ENCODE results near the gene PAOX. TPM values are rescaled to one million over a fixed set of nuclear protein-coding genes. Genes with fewer than 3 reads are reported as not detected.

The PAOX gene
- total and polyA plus RNA-seq, 2 of the 4 experiments (the other 2 are of a cell fraction): 3.8 to 4.5 TPM

- Histone ChIP-seq H3K56ac (ENCODE audit: extremely low read depth, insufficient read depth, low read length) (no peak overlapping the region), H2AK9ac (replicated peaks; ENCODE audit: low read depth, low read length, poor library complexity) (no peak overlapping the region), H3K4me2 (ENCODE audit: low read depth, low read length) (no peak overlapping the region), H3K27me3 (ENCODE audit: control insufficient read depth, insufficient read depth, low read length) (no peaks in the 10 kb centered on the region), H4K5ac (ENCODE audit: low read depth, low read length) (no peak overlapping the region), H3K79me1 (ENCODE audit: low read depth in 1 of 2, low read length in 2 of 2) (no peaks in the 10 kb centered on the region), H4K8ac (ENCODE audit: low read depth in 2 of 2, low read length in 2 of 2) (no peak overlapping the region), H4K91ac (ENCODE audit: insufficient read depth, low read depth, low read length) (no peak overlapping the region), H3K36me3 (ENCODE audit: control insufficient read depth, insufficient read depth, low read length) (no peaks in the 10 kb centered on the region), H3K9me1 (ENCODE audit: insufficient read depth, low read length) (no peaks in the 10 kb centered on the region; the same call in 1 of the 2 replicates), H4K20me1 (ENCODE audit: insufficient read depth, low read length) (no peaks in the 10 kb centered on the region), H2BK15ac (ENCODE audit: low read depth, low read length) (no peak overlapping the region), H3K4me1 (ENCODE audit: control insufficient read depth, insufficient read depth, low read length) (no peaks in the 10 kb centered on the region), H2BK120ac (ENCODE audit: low read depth, low read length) (no peak overlapping the region), H3K9ac (ENCODE audit: low read depth, low read length) (no peak overlapping the region), H2AFZ (replicated peaks; ENCODE audit: low read length, poor library complexity) (no peak overlapping the region), H3K14ac (replicated peaks; ENCODE audit: low read depth, low read length) (no peak overlapping the region), H3K4me3 (ENCODE audit: insufficient read depth, low read depth, low read length) (no peak overlapping the region), H2BK20ac (ENCODE audit: low read depth, low read length) (no peak overlapping the region), H3K18ac (ENCODE audit: low read depth, low read length) (no peak overlapping the region), H3K23ac (ENCODE audit: low read depth, low read length) (no peak overlapping the region), H3K4ac (ENCODE audit: low read depth, low read length) (no peak overlapping the region), H2AK5ac (ENCODE audit: low read depth, low read length) (no peak overlapping the region), H2BK5ac (ENCODE audit: low read depth, low read length, poor library complexity, severe bottlenecking) (no peak overlapping the region), H3K27ac (ENCODE audit: insufficient read depth, low read length) (no peak overlapping the region), H3K9me3 (ENCODE audit: control insufficient read depth, insufficient read depth, low read length) (peaks cover 4% of the 10 kb centered on the region; the same call in 1 of the 2 replicates)
- intact Hi-C loops (cut with micrococcal nuclease) (no loop called here), in situ Hi-C loops (cut with MboI; ENCODE audit: low sequenced_read_pairs) (no loop called here), dilution Hi-C loops (cut with HindIII; ENCODE audit: low sequenced_read_pairs, unreplicated experiment) (no loop called here)
- ATAC-seq (ENCODE audit: low read depth) (no peak), DNase-seq (no peak)
- 100% methylated on average over 2 of the region's 18 CpGs; no CpG with 5 or more reads in 1 of the 2 experiments for WGBS, 2 experiments (ENCODE audit: extremely low coverage in 2 of 2, insufficient read length in 1 of 2)
- ChIA-PET POLR2A (ENCODE audit: unreplicated experiment) (no interaction called here), CTCF (interaction anchor here (0.7 kb wide), 1 partner anchor 22 kb away, joined by 3 read pairs; no protein-coding TSS in a partner anchor)
- BruUV-seq (replicated peaks): no TSS peak
- TF ChIP-seq, protein P1, sequence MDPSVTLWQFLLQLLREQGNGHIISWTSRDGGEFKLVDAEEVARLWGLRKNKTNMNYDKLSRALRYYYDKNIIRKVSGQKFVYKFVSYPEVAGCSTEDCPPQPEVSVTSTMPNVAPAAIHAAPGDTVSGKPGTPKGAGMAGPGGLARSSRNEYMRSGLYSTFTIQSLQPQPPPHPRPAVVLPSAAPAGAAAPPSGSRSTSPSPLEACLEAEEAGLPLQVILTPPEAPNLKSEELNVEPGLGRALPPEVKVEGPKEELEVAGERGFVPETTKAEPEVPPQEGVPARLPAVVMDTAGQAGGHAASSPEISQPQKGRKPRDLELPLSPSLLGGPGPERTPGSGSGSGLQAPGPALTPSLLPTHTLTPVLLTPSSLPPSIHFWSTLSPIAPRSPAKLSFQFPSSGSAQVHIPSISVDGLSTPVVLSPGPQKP (IDR thresholded peaks at IDR 0.05; ENCODE audit: borderline replicate concordance, low read depth, low read length): no peak
- TF ChIP-seq USF2 (IDR thresholded peaks at IDR 0.05; ENCODE audit: low read depth, low read length) (no peak), BHLHE40 (IDR thresholded peaks at IDR 0.05; ENCODE audit: low read depth, low read length) (no peak)
Measured at GRCh38 chr10:133440633-133441285, 61.7 kb downstream of the PAOX start.

Small RNA genes lying within 50 kb of the gene (microRNA-seq; reads per million reads assigned to microRNA genes)
- not detected for gene AL360181.4 (ENCODE audit: insufficient read depth, insufficient read length)
- gene BANF1P2 (ENCODE audit: insufficient read depth, insufficient read length): not detected
- gene MIR3944 (ENCODE audit: insufficient read depth in 1 of 2, insufficient read length in 1 of 2, unreplicated experiment in 1 of 2): 1.1 to 2.1 reads per million in 2 experiments

Small RNA genes lying within 50 kb of the gene (small RNA-seq; reads per million reads assigned to genes)
- 0 reads per million in 5 experiments for gene AL360181.4
- 0 reads per million in 5 experiments for gene BANF1P2
- 0 reads per million in 5 experiments for gene MIR3944

Other genes with a start within 250 kb of the PAOX start
- gene KNDC1, start 219.0 kb upstream of the PAOX start, total RNA-seq (2012; rRNA removed): 0.18 and 0.56 TPM in 2 replicates
- gene KNDC1, start 219.0 kb upstream of the PAOX start, polyA plus RNA-seq (2012; rRNA removed): 1.1 TPM in 2 replicates
- not detected in 2 replicates for gene UTF1, start 149.0 kb upstream of the PAOX start, total RNA-seq (2012; rRNA removed)
- gene UTF1, start 149.0 kb upstream of the PAOX start, polyA plus RNA-seq (2012; rRNA removed): not detected in 2 replicates
- gene VENTX, start 141.4 kb upstream of the PAOX start, total RNA-seq (2012; rRNA removed): not detected in 2 replicates
- gene VENTX, start 141.4 kb upstream of the PAOX start, polyA plus RNA-seq (2012; rRNA removed): not detected in 2 replicates
- gene ADAM8, start 102.4 kb upstream of the PAOX start, total RNA-seq (2012; rRNA removed): under 0.01 and 0.28 TPM in 2 replicates
- 0.74 and 0.90 TPM in 2 replicates for gene ADAM8, start 102.4 kb upstream of the PAOX start, polyA plus RNA-seq (2012; rRNA removed)
- 65.0 and 72.6 TPM in 2 replicates for gene TUBGCP2, start 70.4 kb upstream of the PAOX start, total RNA-seq (2012; rRNA removed)
- gene TUBGCP2, start 70.4 kb upstream of the PAOX start, polyA plus RNA-seq (2012; rRNA removed): 48.1 and 48.6 TPM in 2 replicates
- gene ZNF511, start 70.3 kb upstream of the PAOX start, total RNA-seq (2012; rRNA removed): 13.6 and 14.2 TPM in 2 replicates
- 32.6 and 36.8 TPM in 2 replicates for gene ZNF511, start 70.3 kb upstream of the PAOX start, polyA plus RNA-seq (2012; rRNA removed)
- not detected in 2 replicates for gene CALY, start 42.4 kb upstream of the PAOX start, total RNA-seq (2012; rRNA removed)
- gene CALY, start 42.4 kb upstream of the PAOX start, polyA plus RNA-seq (2012; rRNA removed): 0.34 and 0.62 TPM in 2 replicates
- gene PRAP1, start 31.9 kb upstream of the PAOX start, total RNA-seq (2012; rRNA removed): not detected in 2 replicates
- not detected in 2 replicates for gene PRAP1, start 31.9 kb upstream of the PAOX start, polyA plus RNA-seq (2012; rRNA removed)
- 26.3 and 28.1 TPM in 2 replicates for gene FUOM, start 21.2 kb upstream of the PAOX start, total RNA-seq (2012; rRNA removed)
- 52.8 and 71.2 TPM in 2 replicates for gene FUOM, start 21.2 kb upstream of the PAOX start, polyA plus RNA-seq (2012; rRNA removed)
- 60.8 and 71.1 TPM in 2 replicates for gene ECHS1, start 5.9 kb upstream of the PAOX start, total RNA-seq (2012; rRNA removed)
- 83.3 and 84.2 TPM in 2 replicates for gene ECHS1, start 5.9 kb upstream of the PAOX start, polyA plus RNA-seq (2012; rRNA removed)
- gene MTG1, start 14.9 kb downstream of the PAOX start, total RNA-seq (2012; rRNA removed): 38.0 and 38.5 TPM in 2 replicates
- 64.8 and 70.0 TPM in 2 replicates for gene MTG1, start 14.9 kb downstream of the PAOX start, polyA plus RNA-seq (2012; rRNA removed)
- 0.28 and 0.36 TPM in 2 replicates for gene SPRN, start 45.4 kb downstream of the PAOX start, total RNA-seq (2012; rRNA removed)
- gene SPRN, start 45.4 kb downstream of the PAOX start, polyA plus RNA-seq (2012; rRNA removed): 2.3 and 2.4 TPM in 2 replicates
- gene SCART1, start 74.7 kb downstream of the PAOX start, total RNA-seq (2012; rRNA removed): 0.28 and 0.54 TPM in 2 replicates
- gene SCART1, start 74.7 kb downstream of the PAOX start, polyA plus RNA-seq (2012; rRNA removed): 1.5 and 2.1 TPM in 2 replicates
- gene CYP2E1, start 148.1 kb downstream of the PAOX start, total RNA-seq (2012; rRNA removed): 0.36 and 0.56 TPM in 2 replicates
- gene CYP2E1, start 148.1 kb downstream of the PAOX start, polyA plus RNA-seq (2012; rRNA removed): 1.1 and 1.7 TPM in 2 replicates
- not detected in 2 replicates for gene SYCE1, start 186.3 kb downstream of the PAOX start, total RNA-seq (2012; rRNA removed)
- gene SYCE1, start 186.3 kb downstream of the PAOX start, polyA plus RNA-seq (2012; rRNA removed): not detected in 2 replicates
- not detected in 2 replicates for gene FRG2B, start 247.5 kb downstream of the PAOX start, total RNA-seq (2012; rRNA removed)
- not detected in 2 replicates for gene FRG2B, start 247.5 kb downstream of the PAOX start, polyA plus RNA-seq (2012; rRNA removed)